ENCODE measurements around the gene ENO4. TPM values are rescaled to one million over a fixed set of nuclear protein-coding genes. Genes with fewer than 3 reads are reported as not detected.

The ENO4 gene
- total RNA-seq, 1 experiment from 2014 or later, result 0.42 TPM

GRCh38 chr10:116836083-116836482 is 13.2 kb upstream of the ENO4 start (continued):
- TF ChIP-seq ZNF512 (CRISPR knock-in tag; IDR thresholded peaks at IDR 0.05; ENCODE audit: borderline replicate concordance), result no peak
- no peak for TF ChIP-seq ZNF121 (CRISPR knock-in tag; IDR thresholded peaks at IDR 0.05)
- TF ChIP-seq FOXK1 (CRISPR knock-in tag; IDR thresholded peaks at IDR 0.05), result peak; percentile 91
- no peak for TF ChIP-seq NR1H2 (CRISPR knock-in tag; IDR thresholded peaks at IDR 0.05)
- TF ChIP-seq USF2 (CRISPR knock-in tag; IDR thresholded peaks at IDR 0.05), result peak; percentile 13; the same call in 1 of the 2 replicates
- peak; percentile 93 for TF ChIP-seq FOXP4 (CRISPR knock-in tag; IDR thresholded peaks at IDR 0.05)
- TF ChIP-seq ZBTB43 (CRISPR knock-in tag; IDR thresholded peaks at IDR 0.05), result no peak
- TF ChIP-seq SMAD4 (CRISPR knock-in tag; IDR thresholded peaks at IDR 0.05), result no peak
- peak; percentile 50; the same call in 1 of the 2 replicates for TF ChIP-seq ARID4B (CRISPR knock-in tag; IDR thresholded peaks at IDR 0.05; ENCODE audit: borderline replicate concordance)
- TF ChIP-seq ZMAT4 (CRISPR knock-in tag; IDR thresholded peaks at IDR 0.05), result no peak
- no peak; the same call in 1 of the 2 replicates for TF ChIP-seq MAX (CRISPR knock-in tag; IDR thresholded peaks at IDR 0.05)
- TF ChIP-seq CBFB (CRISPR knock-in tag; IDR thresholded peaks at IDR 0.05; ENCODE audit: low read depth), result 0 out of 2 replicates have a peak, but pooled peaks have one; percentile 68
- no peak for TF ChIP-seq HMGA2 (CRISPR knock-in tag; IDR thresholded peaks at IDR 0.05)
- TF ChIP-seq SMAD3 (CRISPR knock-in tag; IDR thresholded peaks at IDR 0.05; ENCODE audit: borderline replicate concordance), result no peak
- 0 out of 2 replicates have a peak, but pooled peaks have one; percentile 25 for TF ChIP-seq CREM (CRISPR knock-in tag; IDR thresholded peaks at IDR 0.05)
- no peak for TF ChIP-seq ZNF219 (CRISPR knock-in tag; IDR thresholded peaks at IDR 0.05; ENCODE audit: borderline replicate concordance)
- no peak for TF ChIP-seq E2F4 (CRISPR knock-in tag; IDR thresholded peaks at IDR 0.05; ENCODE audit: borderline replicate concordance, low read depth)
- TF ChIP-seq RORB (CRISPR knock-in tag; IDR thresholded peaks at IDR 0.05), result no peak

Data from WTC11 (cell line).